HepG2 (cell line): Measurements from ENCODE around the gene OSER1. TPM values are rescaled to one million over a fixed set of nuclear protein-coding genes. Genes with fewer than 3 reads are reported as not detected.
A peak's percentile ranks its signal among the peaks of the same experiment; 100 is the strongest.

Source experiments
- CERS6 ChIP-seq: sonication (generic); formaldehyde crosslinking; IDR thresholded peaks from 2 replicates; pipeline ENCODE4 v1.5.0; 2020; ENCODE audit warnings: missing genetic modification reagents
- EED ChIP-seq: sonication (generic); formaldehyde crosslinking; IDR thresholded peaks from 2 replicates; pipeline ENCODE4 v1.5.0; 2020; ENCODE audit warnings: mild to moderate bottlenecking, missing genetic modification reagents
- RARA ChIP-seq: IDR thresholded peaks from 2 replicates; pipeline ENCODE4 v1.6.1; 2016; ENCODE audit warnings: missing genetic modification reagents, missing compliant biosample characterization
- REPIN1 ChIP-seq: sonication (generic); formaldehyde crosslinking; IDR thresholded peaks from 2 replicates; pipeline ENCODE4 v1.8.0; 2022; ENCODE audit warnings: missing genetic modification reagents, low read depth, mild to moderate bottlenecking, borderline replicate concordance
- STAT5B ChIP-seq: sonication (generic); formaldehyde crosslinking; IDR thresholded peaks from 2 replicates; pipeline ENCODE4 v1.4.0; 2020; ENCODE audit warnings: missing genetic modification reagents
- TEAD3 ChIP-seq: optimal IDR thresholded peaks from 2 replicates; pipeline ENCODE3; 2016; ENCODE audit warnings: borderline replicate concordance
- ZBTB3 ChIP-seq: sonication (generic); formaldehyde crosslinking; IDR thresholded peaks from 2 replicates; pipeline ENCODE4 v1.4.0; 2020; ENCODE audit warnings: low read depth, mild to moderate bottlenecking, moderate library complexity, missing genetic modification reagents, borderline replicate concordance
- ZBTB33 ChIP-seq: sonication (generic); formaldehyde crosslinking; IDR thresholded peaks from 2 replicates; pipeline ENCODE4 v1.4.0; 2020; ENCODE audit warnings: missing genetic modification reagents
- ZBTB8A ChIP-seq: sonication (generic); formaldehyde crosslinking; IDR thresholded peaks from 2 replicates; pipeline ENCODE4 v1.4.0; 2020; ENCODE audit warnings: mild to moderate bottlenecking, low read depth, missing genetic modification reagents, borderline replicate concordance
- ZNF326 ChIP-seq: sonication (generic); formaldehyde crosslinking; IDR thresholded peaks from 2 replicates; pipeline ENCODE4 v1.4.0; 2020; ENCODE audit warnings: missing genetic modification reagents, borderline replicate concordance
- ZNF33B ChIP-seq: sonication (generic); formaldehyde crosslinking; IDR thresholded peaks from 2 replicates; pipeline ENCODE4 v1.5.1; 2020; ENCODE audit warnings: mild to moderate bottlenecking, missing genetic modification reagents
- ZNF770 ChIP-seq: sonication (generic); formaldehyde crosslinking; IDR thresholded peaks from 2 replicates; pipeline ENCODE4 v1.5.0; 2020; ENCODE audit warnings: mild to moderate bottlenecking, missing genetic modification reagents
- polyA plus RNA-seq, 8 experiments: library from polyadenylated mRNA; depleted of rRNA in 3 of 8; stranded (reverse) in 7 of 8; unstranded in 1 of 8; fragments of >200 nt; fragmentation: Illumina TruSeq in 4 of 8; extraction: Trizol in 4 of 8; gene quantifications; 2 replicates each; pipeline versions ENCODE4 v1.2.1 to v1.2.3, GENCODE V29; 2011 to 2016; ENCODE audit warnings: low read depth in 4 of 8, missing spikeins in 1 of 8, mixed read lengths in 1 of 8; ENCODE audit not compliant: insufficient read depth in 1 of 8
- total RNA-seq, 5 experiments: library from RNA; depleted of rRNA; stranded (reverse); fragments of >200 nt; fragmentation: Illumina TruSeq; extraction: Trizol; gene quantifications; 2 replicates each; pipeline ENCODE4 v1.2.3, GENCODE V29; 2016; ENCODE audit warnings: low read depth in 1 of 5

Gene OSER1
- total and polyA plus RNA-seq, 2 of the 13 experiments (the other 11 are each of a cell fraction or from before 2014, with no cell fraction given), result 71.2 to 71.5 TPM

DNA sequence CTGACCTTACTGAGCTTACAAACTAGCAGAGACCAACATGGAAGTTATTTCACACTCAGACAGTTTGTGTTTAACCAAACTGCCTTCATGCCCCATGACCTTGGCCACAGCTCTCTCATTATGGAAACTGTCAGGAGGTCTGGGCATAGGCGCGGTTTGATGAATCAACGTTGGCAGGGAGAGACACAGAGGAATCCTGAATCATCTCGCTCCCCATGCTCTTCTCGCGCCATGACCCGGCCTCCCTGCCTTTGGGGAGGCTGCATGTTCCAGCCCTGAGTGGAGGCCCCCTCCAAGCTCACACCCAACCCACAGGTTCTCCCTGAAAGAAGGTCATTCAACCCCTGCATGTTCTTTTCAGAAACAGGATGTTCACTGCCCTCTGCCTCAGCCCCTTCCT lies 20.6 kb upstream of the OSER1 start (continued):
- 0 out of 2 replicates have a peak, but pooled peaks have one; percentile 11 for TF ChIP-seq ZNF770 (CRISPR knock-in tag)
- no peak for TF ChIP-seq ZNF33B (CRISPR knock-in tag)
- TF ChIP-seq ZBTB3 (CRISPR knock-in tag), result no peak
- no peak for TF ChIP-seq STAT5B (CRISPR knock-in tag)
- TF ChIP-seq ZBTB8A (CRISPR knock-in tag), result no peak
- TF ChIP-seq ZNF326 (CRISPR knock-in tag), result no peak
- TF ChIP-seq RARA (CRISPR knock-in tag), result 0 out of 2 replicates have a peak, but pooled peaks have one; percentile 34
- TF ChIP-seq TEAD3 (CRISPR knock-in tag), result no peak
- no peak for TF ChIP-seq CERS6 (CRISPR knock-in tag)
- TF ChIP-seq EED (CRISPR knock-in tag), result 0 out of 2 replicates have a peak, but pooled peaks have one; percentile 29
- 0 out of 2 replicates have a peak, but pooled peaks have one; percentile 20 for TF ChIP-seq REPIN1 (CRISPR knock-in tag)
- TF ChIP-seq ZBTB33 (CRISPR knock-in tag), result peak; percentile 75
